GM12864 (cell line): ENCODE measurements around the gene FLNB.

Experiments used
- DNase-seq: peaks from one replicate; pipeline ENCODE4 v3.0.0-alpha.2; 2011; ENCODE audit warnings: low read depth
- H3K4me3 ChIP-seq: 2 replicates; pipeline ENCODE4 v1.5.1; 2011; ENCODE audit warnings: mild to moderate bottlenecking, low read depth, low read length, control low read depth
- TF ChIP-seq, protein P1 (sequence below): IDR thresholded peaks from 2 replicates; pipeline ENCODE4 v1.5.1; 2011; ENCODE audit warnings: low read depth, mild to moderate bottlenecking, moderate library complexity, low read length, control low read depth, inconsistent platforms; ENCODE audit errors: missing control alignments

Gene FLNB

DNA sequence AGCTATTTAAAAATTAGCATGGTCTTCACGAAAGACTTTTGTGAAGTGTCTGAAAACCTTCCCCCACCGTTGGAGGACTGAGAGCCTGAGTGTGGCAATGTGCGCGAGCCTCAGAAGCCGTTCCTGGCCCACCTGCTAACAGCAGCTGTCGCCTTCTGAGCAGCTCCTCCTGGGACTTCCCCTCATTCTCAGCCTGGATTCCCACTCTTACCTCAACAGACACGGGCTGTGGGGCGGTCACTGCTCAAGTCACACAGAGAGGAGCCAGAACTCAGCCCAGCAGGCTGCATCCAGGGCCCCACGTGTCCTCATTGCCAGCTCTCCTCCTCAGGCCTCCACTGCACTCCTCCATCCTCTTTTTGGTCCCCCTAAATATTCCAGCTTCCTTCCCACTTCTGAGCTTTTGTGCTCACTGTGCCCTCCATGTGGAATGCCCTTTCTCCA lies 194.7 kb downstream of the FLNB start:
- DNase-seq, result no peak
- H3K4me3 ChIP-seq, result no peak overlapping the region
- TF ChIP-seq, protein P1, sequence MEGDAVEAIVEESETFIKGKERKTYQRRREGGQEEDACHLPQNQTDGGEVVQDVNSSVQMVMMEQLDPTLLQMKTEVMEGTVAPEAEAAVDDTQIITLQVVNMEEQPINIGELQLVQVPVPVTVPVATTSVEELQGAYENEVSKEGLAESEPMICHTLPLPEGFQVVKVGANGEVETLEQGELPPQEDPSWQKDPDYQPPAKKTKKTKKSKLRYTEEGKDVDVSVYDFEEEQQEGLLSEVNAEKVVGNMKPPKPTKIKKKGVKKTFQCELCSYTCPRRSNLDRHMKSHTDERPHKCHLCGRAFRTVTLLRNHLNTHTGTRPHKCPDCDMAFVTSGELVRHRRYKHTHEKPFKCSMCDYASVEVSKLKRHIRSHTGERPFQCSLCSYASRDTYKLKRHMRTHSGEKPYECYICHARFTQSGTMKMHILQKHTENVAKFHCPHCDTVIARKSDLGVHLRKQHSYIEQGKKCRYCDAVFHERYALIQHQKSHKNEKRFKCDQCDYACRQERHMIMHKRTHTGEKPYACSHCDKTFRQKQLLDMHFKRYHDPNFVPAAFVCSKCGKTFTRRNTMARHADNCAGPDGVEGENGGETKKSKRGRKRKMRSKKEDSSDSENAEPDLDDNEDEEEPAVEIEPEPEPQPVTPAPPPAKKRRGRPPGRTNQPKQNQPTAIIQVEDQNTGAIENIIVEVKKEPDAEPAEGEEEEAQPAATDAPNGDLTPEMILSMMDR, result no peak

DNA sequence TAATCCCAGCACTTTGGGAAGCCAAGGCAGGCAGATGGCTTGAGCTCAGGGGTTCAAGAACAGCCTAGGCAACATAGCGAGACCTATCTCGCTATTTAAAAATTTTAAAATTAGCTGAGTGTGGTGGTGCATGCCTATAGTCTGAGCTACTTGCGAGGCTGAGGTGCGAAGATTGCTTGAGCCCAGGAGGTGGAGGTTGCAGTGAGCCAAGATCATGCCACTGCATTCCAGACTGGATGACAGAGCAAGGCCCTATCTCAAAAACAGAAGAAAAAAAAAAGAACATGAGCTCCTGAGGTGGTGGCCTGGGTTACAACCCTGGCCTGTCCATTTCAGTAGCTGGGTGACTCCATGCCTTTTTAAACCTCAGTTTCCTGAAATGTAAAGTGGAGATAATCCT lies 195.3 kb downstream of the FLNB start:
- no peak for DNase-seq
- no peak overlapping the region for H3K4me3 ChIP-seq
- TF ChIP-seq, protein P1, result no peak

DNA sequence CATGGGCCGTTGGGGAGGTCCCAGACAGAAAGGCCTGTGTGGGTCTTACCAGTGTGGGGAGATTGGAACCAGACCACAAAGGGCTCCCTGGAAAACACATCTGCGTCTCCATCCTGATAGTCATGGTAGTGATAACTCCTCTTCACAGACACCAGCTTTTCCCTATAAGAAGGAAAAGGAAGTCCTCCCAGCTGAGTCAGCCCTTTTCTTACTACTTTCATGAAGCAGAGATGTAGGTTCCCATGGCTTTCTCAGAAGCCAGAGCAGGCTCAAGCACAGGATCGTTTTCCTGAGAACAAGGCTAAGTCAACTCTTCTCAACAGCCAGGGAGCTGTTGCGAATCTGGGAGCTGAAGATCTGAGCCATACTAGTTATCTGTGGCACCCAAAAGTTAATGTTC lies 196.5 kb downstream of the FLNB start:
- no peak overlapping the region for H3K4me3 ChIP-seq
- TF ChIP-seq, protein P1, result no peak
- no peak for DNase-seq

DNA sequence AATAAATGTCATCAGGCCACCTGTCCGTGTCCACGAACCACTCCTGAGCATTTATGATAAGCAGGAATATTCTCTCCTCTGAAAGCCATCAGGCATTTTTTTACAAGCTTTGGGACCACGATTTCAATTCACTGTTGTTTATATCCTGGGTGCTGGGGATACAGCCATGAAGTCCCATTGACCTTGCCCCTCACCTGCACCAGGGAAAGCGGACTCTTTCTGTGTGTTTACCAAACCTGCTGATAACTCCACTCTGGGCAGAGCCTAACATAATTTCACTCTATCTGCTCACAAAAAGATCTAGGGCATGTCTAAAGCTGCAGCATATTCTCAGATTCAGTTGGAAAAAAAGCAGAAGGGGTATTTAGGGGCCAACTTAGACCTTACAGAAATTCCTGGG lies 197.8 kb downstream of the FLNB start:
- no peak for DNase-seq
- TF ChIP-seq, protein P1, result no peak
- H3K4me3 ChIP-seq, result no peak overlapping the region

DNA sequence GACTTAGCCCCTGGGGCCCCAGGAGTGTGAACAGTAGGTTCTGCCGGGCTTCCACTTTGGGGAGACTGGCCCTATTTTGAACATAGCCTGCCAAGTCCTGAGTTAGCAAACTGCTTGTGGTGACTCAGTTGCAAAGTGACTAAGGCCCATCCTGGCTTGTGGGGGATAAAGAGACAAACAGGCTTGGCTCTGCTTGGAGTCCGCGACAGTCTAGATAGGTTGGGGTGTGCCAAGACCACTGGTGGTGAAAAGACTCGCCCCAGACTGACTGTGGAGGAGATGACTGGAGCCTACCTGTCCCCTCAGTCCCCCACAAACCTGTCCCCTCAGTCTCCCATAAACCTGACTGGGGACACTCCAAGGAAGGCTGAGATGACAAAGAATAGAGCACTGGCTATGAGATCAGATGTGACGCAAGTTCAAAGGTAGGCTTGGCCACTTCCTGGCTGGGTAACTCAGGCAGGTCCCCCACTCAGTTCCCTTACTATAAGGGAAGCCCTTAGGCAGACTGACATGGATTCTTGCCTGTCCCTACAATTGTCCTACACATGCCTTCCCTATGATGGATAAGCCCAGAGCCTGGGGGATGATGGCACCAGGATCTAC lies 198.3 kb downstream of the FLNB start:
- no peak overlapping the region for H3K4me3 ChIP-seq
- TF ChIP-seq, protein P1, result no peak
- no peak for DNase-seq

DNA sequence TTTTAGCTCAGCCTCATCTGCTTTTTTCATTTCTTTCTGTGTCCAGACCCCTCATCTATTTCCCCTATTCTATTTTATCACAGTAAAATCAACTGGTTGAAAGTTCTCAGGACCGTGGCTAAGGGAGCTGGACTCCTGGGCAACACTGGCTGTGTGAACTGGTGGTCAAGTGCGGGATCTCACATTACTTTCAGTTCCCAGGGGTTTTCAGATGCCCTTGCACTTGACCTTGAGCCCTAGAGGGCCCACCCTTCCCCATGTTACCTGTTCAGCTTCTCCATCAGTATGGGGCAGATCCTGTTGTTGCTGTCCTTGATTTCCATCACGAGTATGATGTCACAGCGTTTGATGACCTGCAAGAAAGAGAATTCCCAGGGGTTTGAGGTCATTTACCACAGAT lies 199.7 kb downstream of the FLNB start:
- H3K4me3 ChIP-seq, result no peak overlapping the region
- no peak for DNase-seq
- TF ChIP-seq, protein P1, result no peak

DNA sequence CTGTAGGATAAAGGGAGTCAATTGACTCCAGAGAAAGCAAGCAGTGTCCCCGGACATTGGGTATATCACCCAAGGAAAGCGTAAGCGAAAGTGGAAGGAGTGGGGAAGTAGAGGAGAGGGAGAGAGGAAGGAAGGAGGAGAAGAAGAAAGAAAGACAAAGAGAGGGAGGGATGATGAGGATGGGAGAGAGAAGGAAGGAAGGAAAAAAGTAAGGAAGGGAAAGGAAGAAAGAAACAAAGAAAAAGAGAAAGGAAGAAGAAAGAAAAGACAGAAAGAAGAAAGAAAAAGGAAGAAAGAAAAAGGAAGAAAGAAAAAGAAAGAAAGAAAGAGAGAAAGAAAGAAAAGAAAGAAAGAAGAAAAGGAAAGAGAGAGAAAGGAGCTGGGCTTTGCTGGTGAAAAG lies 201.7 kb downstream of the FLNB start:
- no peak overlapping the region for H3K4me3 ChIP-seq
- no peak for DNase-seq
- TF ChIP-seq, protein P1, result no peak
